ENCODE measurements around the gene RFNG. TPM values are rescaled to one million over a fixed set of nuclear protein-coding genes. Genes with fewer than 3 reads are reported as not detected.

Gene RFNG
- total and polyA plus RNA-seq, 2 of the 13 experiments (the other 11 are each of a cell fraction or from before 2014, with no cell fraction given) = 61.4 to 64.0 TPM

DNA sequence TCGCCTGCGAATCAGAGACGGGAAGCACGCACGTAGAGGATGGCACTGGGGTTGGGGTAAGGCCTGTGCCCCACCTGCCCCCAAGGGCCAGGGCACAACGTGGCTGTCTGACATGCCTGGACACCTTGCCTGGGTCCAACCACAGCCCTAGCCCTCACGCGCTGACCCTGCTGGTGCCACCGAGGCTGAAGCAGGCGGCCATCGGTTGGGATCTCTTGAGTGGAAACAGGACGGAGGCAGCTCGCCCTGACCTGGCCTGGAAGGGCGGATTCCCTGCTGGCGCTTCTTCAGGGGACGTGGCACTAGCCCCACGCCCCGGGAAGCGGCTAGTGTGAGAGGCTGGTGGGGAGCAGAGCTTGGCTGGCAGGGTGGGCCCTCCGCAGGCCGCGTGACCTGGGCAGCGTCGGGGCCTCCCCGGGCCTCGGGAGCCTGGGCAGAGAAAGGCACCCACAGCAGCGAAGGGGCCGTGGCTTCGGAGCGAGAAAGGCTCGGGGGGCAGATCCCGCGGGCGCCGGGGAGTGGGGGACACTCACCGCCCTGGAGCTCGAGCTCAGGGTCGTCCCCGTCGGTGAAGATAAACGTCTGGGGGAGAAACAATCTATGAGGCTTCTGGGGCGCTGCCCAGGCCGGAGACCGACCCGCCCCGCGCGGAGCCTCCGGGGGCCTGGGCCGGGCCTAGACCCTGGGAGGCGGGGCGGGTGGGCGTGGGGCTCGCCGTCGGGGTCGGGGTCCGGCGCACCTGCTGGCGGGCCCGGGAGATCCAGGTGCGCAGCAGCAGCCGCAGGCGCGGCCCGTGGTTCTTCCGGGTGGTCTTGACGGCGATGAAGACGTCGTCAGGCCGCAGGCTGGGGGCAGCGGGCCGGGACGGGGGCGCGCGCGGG is 610 bp downstream of the RFNG start (continued):
- TF ChIP-seq HIC2 (CRISPR knock-in tag; IDR thresholded peaks at IDR 0.05; ENCODE audit: low read depth) (no peak; the same call in 1 of the 2 replicates), KMT2B (CRISPR knock-in tag; IDR thresholded peaks at IDR 0.05) (no peak), MXD4 (CRISPR knock-in tag; IDR thresholded peaks at IDR 0.05) (0 out of 2 replicates have a peak, but pooled peaks have one; percentile 18), FOXK1 (CRISPR knock-in tag; IDR thresholded peaks at IDR 0.05; ENCODE audit: borderline replicate concordance, low read depth) (0 out of 2 replicates have a peak, but pooled peaks have one; percentile 37), KDM4B (CRISPR knock-in tag; IDR thresholded peaks at IDR 0.05) (no peak), DNMT1 (CRISPR knock-in tag; IDR thresholded peaks at IDR 0.05) (peak; percentile 87), SKIL (CRISPR knock-in tag; IDR thresholded peaks at IDR 0.05; ENCODE audit: borderline replicate concordance) (no peak), HNF1B (CRISPR knock-in tag; IDR thresholded peaks at IDR 0.05) (no peak; the same call in 1 of the 2 replicates), KMT2A (CRISPR knock-in tag; IDR thresholded peaks at IDR 0.05) (peak; percentile 56), TEAD3 (CRISPR knock-in tag; optimal IDR thresholded peaks at IDR 0.05; ENCODE audit: borderline replicate concordance) (peak; percentile 31), HIVEP1 (CRISPR knock-in tag; IDR thresholded peaks at IDR 0.05) (0 out of 2 replicates have a peak, but pooled peaks have one; percentile 38), SRSF1 (optimal IDR thresholded peaks at IDR 0.05; ENCODE audit: low read depth, low read length) (no peak)
- TF ChIP-seq, protein P1, sequence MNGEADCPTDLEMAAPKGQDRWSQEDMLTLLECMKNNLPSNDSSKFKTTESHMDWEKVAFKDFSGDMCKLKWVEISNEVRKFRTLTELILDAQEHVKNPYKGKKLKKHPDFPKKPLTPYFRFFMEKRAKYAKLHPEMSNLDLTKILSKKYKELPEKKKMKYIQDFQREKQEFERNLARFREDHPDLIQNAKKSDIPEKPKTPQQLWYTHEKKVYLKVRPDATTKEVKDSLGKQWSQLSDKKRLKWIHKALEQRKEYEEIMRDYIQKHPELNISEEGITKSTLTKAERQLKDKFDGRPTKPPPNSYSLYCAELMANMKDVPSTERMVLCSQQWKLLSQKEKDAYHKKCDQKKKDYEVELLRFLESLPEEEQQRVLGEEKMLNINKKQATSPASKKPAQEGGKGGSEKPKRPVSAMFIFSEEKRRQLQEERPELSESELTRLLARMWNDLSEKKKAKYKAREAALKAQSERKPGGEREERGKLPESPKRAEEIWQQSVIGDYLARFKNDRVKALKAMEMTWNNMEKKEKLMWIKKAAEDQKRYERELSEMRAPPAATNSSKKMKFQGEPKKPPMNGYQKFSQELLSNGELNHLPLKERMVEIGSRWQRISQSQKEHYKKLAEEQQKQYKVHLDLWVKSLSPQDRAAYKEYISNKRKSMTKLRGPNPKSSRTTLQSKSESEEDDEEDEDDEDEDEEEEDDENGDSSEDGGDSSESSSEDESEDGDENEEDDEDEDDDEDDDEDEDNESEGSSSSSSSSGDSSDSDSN (CRISPR knock-in tag; IDR thresholded peaks at IDR 0.05) = peak; percentile 68
- TF ChIP-seq, protein P2, sequence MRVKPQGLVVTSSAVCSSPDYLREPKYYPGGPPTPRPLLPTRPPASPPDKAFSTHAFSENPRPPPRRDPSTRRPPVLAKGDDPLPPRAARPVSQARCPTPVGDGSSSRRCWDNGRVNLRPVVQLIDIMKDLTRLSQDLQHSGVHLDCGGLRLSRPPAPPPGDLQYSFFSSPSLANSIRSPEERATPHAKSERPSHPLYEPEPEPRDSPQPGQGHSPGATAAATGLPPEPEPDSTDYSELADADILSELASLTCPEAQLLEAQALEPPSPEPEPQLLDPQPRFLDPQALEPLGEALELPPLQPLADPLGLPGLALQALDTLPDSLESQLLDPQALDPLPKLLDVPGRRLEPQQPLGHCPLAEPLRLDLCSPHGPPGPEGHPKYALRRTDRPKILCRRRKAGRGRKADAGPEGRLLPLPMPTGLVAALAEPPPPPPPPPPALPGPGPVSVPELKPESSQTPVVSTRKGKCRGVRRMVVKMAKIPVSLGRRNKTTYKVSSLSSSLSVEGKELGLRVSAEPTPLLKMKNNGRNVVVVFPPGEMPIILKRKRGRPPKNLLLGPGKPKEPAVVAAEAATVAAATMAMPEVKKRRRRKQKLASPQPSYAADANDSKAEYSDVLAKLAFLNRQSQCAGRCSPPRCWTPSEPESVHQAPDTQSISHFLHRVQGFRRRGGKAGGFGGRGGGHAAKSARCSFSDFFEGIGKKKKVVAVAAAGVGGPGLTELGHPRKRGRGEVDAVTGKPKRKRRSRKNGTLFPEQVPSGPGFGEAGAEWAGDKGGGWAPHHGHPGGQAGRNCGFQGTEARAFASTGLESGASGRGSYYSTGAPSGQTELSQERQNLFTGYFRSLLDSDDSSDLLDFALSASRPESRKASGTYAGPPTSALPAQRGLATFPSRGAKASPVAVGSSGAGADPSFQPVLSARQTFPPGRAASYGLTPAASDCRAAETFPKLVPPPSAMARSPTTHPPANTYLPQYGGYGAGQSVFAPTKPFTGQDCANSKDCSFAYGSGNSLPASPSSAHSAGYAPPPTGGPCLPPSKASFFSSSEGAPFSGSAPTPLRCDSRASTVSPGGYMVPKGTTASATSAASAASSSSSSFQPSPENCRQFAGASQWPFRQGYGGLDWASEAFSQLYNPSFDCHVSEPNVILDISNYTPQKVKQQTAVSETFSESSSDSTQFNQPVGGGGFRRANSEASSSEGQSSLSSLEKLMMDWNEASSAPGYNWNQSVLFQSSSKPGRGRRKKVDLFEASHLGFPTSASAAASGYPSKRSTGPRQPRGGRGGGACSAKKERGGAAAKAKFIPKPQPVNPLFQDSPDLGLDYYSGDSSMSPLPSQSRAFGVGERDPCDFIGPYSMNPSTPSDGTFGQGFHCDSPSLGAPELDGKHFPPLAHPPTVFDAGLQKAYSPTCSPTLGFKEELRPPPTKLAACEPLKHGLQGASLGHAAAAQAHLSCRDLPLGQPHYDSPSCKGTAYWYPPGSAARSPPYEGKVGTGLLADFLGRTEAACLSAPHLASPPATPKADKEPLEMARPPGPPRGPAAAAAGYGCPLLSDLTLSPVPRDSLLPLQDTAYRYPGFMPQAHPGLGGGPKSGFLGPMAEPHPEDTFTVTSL (CRISPR knock-in tag; IDR thresholded peaks at IDR 0.05; ENCODE audit: borderline replicate concordance) = no peak
